ENCODE results near the gene MAPK12. TPM values are rescaled to one million over a fixed set of nuclear protein-coding genes. Genes with fewer than 3 reads are reported as not detected.

The MAPK12 gene
- total and polyA plus RNA-seq, 10 of the 15 experiments (the other 5 are each of a cell fraction or from before 2014, with no cell fraction given): 1.1 to 38.9 (median 16.3) TPM

- TF ChIP-seq TBL1XR1 (IDR thresholded peaks at IDR 0.05; ENCODE audit: low read depth, low read length) (no peak), PML (IDR thresholded peaks at IDR 0.05; ENCODE audit: low read length) (no peak), CBX5 (IDR thresholded peaks at IDR 0.05; ENCODE audit: low read depth) (no peak)
- TF ChIP-seq, protein P1, sequence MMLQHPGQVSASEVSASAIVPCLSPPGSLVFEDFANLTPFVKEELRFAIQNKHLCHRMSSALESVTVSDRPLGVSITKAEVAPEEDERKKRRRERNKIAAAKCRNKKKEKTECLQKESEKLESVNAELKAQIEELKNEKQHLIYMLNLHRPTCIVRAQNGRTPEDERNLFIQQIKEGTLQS (IDR thresholded peaks at IDR 0.05; ENCODE audit: borderline replicate concordance, extremely low read depth, low read depth, low read length): no peak
- TF ChIP-seq, protein P2, sequence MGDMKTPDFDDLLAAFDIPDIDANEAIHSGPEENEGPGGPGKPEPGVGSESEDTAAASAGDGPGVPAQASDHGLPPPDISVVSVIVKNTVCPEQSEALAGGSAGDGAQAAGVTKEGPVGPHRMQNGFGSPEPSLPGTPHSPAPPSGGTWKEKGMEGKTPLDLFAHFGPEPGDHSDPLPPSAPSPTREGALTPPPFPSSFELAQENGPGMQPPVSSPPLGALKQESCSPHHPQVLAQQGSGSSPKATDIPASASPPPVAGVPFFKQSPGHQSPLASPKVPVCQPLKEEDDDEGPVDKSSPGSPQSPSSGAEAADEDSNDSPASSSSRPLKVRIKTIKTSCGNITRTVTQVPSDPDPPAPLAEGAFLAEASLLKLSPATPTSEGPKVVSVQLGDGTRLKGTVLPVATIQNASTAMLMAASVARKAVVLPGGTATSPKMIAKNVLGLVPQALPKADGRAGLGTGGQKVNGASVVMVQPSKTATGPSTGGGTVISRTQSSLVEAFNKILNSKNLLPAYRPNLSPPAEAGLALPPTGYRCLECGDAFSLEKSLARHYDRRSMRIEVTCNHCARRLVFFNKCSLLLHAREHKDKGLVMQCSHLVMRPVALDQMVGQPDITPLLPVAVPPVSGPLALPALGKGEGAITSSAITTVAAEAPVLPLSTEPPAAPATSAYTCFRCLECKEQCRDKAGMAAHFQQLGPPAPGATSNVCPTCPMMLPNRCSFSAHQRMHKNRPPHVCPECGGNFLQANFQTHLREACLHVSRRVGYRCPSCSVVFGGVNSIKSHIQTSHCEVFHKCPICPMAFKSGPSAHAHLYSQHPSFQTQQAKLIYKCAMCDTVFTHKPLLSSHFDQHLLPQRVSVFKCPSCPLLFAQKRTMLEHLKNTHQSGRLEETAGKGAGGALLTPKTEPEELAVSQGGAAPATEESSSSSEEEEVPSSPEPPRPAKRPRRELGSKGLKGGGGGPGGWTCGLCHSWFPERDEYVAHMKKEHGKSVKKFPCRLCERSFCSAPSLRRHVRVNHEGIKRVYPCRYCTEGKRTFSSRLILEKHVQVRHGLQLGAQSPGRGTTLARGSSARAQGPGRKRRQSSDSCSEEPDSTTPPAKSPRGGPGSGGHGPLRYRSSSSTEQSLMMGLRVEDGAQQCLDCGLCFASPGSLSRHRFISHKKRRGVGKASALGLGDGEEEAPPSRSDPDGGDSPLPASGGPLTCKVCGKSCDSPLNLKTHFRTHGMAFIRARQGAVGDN (IDR thresholded peaks at IDR 0.05): no peak
Measured at GRCh38 chr22:50277761-50278160, 16.3 kb upstream of the MAPK12 start (continued).

DNA sequence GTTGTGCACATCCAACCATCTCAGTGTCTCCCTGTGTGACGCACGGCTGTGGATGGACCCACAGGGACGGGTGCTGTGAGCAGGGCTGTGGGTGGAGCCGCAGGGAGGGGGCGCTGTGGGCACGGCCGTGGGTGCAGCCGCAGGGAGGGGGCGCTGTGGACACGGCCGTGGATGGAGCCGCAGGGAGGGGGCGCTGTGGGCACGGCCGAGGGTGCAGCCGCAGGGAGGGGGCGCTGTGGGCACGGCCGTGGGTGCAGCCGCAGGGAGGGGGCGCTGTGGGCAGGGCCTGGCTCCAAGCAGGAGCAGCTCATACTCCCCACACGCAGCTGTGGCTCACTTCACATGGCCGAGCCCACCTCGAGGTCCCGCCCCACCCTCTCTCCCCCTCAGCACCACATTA, 14.7 kb upstream of the MAPK12 start:
- Histone ChIP-seq H3K4me2 (ENCODE audit: control insufficient read depth, insufficient read depth) (no peak overlapping the region), H3K27ac (ENCODE audit: control insufficient read depth, insufficient read depth) (no peak overlapping the region), H3K36me3 (ENCODE audit: control insufficient read depth in 2 of 2, insufficient read depth in 2 of 2, low read length in 1 of 2) (peaks cover 0 to 33% of the 10 kb centered on the region in 2 experiments; a peak in 3 of 4 replicates), H3K4me3 (no peak overlapping the region), H3K9ac (ENCODE audit: control insufficient read depth, insufficient read depth, low read length) (no peak overlapping the region), H4K20me1 (ENCODE audit: control insufficient read depth, insufficient read depth) (no peaks in the 10 kb centered on the region), H3K27me3 (replicated peaks in 1 of 2; ENCODE audit: control insufficient read depth in 2 of 2, insufficient read depth in 2 of 2, low read length in 1 of 2) (no peaks in the 10 kb centered on the region), H3K4me1 (ENCODE audit: control insufficient read depth, insufficient read depth, low read length) (peaks cover 3% of the 10 kb centered on the region), H3K79me2 (ENCODE audit: control insufficient read depth, insufficient read depth, low read length) (no peaks in the 10 kb centered on the region), H3K9me3 (replicated peaks; ENCODE audit: control insufficient read depth, insufficient read depth, low read length) (no peaks in the 10 kb centered on the region), H2AFZ (ENCODE audit: control insufficient read depth, low read depth, low read length) (no peak overlapping the region)
- peak; percentile 95 for FAIRE-seq
- DNase-seq (ENCODE audit: low read depth, low spot score): peak; percentile 66
- intact Hi-C loops (cut with micrococcal nuclease; ENCODE audit: unreplicated experiment): loop anchor here (1.0 kb wide), 2 partner anchors 51 to 66 kb away; partner anchors contain the start of gene DENND6B
- 21% methylated on average over 22 of the region's 25 CpGs for WGBS (ENCODE audit: insufficient coverage, insufficient replicate concordance, low lambda C conversion rate, missing lambda C conversion rate)
- ChIA-PET RAD21 (ENCODE audit: unreplicated experiment) (interaction anchor here (0.7 to 1.7 kb wide), 9 partner anchors 18 to 345 kb away, joined by 3 to 9 read pairs (median 4); partner anchors contain the start of genes DENND6B and PLXNB2), CTCF (interaction anchor here (0.5 to 2.8 kb wide), 28 partner anchors 15 to 345 kb away, joined by 3 to 36 read pairs (median 4); partner anchors contain the start of genes DENND6B, HDAC10, MAPK12 and PLXNB2), SMC1A (ENCODE audit: uncharacterized antibody, unreplicated experiment) (interaction anchor here (0.6 to 2.1 kb wide), 5 partner anchors 19 to 66 kb away, joined by 3 to 6 read pairs (median 4); no protein-coding TSS in a partner anchor), POLR2A (interaction anchor here (0.6 to 1.5 kb wide), 4 partner anchors 23 to 222 kb away, joined by 3 to 7 read pairs (median 4); no protein-coding TSS in a partner anchor)
- peak; percentile 87 for ATAC-seq
- BruUV-seq (replicated peaks): no TSS peak
- in situ Hi-C loops (cut with MboI): loop anchor here (5.0 kb wide), 1 partner anchor 51 kb away; the partner anchor contains the start of gene DENND6B
- TF ChIP-seq SMARCA5 (IDR thresholded peaks at IDR 0.05) (0 out of 2 replicates have a peak, but pooled peaks have one; percentile 50), EGR1 (IDR thresholded peaks at IDR 0.05; ENCODE audit: borderline replicate concordance in 1 of 2, low read depth in 2 of 2, low read length in 2 of 2) (0 out of 3 replicates have a peak, but pooled peaks of 1 of the 2 experiments have one; percentile 30), BHLHE40 (IDR thresholded peaks at IDR 0.05; ENCODE audit: borderline replicate concordance in 1 of 2, low read depth in 2 of 2, low read length in 1 of 2) (peak in 1 of 2 experiments; percentile 8; a peak in 1 of 4 replicates), RAD21 (IDR thresholded peaks at IDR 0.05; ENCODE audit: insufficient read depth, low read depth, low read length) (peak; percentile 36; the same call in 1 of the 2 replicates)
- TF ChIP-seq, protein P3, sequence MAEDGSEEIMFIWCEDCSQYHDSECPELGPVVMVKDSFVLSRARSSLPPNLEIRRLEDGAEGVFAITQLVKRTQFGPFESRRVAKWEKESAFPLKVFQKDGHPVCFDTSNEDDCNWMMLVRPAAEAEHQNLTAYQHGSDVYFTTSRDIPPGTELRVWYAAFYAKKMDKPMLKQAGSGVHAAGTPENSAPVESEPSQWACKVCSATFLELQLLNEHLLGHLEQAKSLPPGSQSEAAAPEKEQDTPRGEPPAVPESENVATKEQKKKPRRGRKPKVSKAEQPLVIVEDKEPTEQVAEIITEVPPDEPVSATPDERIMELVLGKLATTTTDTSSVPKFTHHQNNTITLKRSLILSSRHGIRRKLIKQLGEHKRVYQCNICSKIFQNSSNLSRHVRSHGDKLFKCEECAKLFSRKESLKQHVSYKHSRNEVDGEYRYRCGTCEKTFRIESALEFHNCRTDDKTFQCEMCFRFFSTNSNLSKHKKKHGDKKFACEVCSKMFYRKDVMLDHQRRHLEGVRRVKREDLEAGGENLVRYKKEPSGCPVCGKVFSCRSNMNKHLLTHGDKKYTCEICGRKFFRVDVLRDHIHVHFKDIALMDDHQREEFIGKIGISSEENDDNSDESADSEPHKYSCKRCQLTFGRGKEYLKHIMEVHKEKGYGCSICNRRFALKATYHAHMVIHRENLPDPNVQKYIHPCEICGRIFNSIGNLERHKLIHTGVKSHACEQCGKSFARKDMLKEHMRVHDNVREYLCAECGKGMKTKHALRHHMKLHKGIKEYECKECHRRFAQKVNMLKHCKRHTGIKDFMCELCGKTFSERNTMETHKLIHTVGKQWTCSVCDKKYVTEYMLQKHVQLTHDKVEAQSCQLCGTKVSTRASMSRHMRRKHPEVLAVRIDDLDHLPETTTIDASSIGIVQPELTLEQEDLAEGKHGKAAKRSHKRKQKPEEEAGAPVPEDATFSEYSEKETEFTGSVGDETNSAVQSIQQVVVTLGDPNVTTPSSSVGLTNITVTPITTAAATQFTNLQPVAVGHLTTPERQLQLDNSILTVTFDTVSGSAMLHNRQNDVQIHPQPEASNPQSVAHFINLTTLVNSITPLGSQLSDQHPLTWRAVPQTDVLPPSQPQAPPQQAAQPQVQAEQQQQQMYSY (CRISPR knock-in tag; IDR thresholded peaks at IDR 0.05): no peak
- TF ChIP-seq, protein P4, sequence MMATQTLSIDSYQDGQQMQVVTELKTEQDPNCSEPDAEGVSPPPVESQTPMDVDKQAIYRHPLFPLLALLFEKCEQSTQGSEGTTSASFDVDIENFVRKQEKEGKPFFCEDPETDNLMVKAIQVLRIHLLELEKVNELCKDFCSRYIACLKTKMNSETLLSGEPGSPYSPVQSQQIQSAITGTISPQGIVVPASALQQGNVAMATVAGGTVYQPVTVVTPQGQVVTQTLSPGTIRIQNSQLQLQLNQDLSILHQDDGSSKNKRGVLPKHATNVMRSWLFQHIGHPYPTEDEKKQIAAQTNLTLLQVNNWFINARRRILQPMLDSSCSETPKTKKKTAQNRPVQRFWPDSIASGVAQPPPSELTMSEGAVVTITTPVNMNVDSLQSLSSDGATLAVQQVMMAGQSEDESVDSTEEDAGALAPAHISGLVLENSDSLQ (IDR thresholded peaks at IDR 0.05): peak; percentile 18; the same call in 1 of the 2 replicates
